ENCODE data around the gene MYO5C.

DNA sequence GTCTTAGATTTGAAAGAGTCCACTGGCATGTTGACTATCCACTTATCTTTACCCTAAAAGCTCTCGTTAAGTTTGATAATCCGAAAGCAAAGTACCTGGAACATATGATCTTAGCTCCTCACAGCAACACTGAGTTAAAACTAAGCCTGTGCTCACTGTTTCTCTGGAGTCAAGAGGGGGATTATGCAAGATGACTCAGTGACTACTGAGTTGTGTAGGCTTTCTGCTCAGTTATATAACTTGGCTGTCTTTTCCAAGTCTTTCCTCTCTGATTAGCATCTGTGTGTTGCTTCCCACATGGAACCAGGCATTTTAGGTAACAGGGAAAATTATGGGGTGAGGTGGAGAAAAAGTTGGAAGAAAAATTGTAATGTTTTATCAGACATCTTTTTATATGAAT, 31.2 kb upstream of the MYO5C start:
- TF ChIP-seq, protein P1, sequence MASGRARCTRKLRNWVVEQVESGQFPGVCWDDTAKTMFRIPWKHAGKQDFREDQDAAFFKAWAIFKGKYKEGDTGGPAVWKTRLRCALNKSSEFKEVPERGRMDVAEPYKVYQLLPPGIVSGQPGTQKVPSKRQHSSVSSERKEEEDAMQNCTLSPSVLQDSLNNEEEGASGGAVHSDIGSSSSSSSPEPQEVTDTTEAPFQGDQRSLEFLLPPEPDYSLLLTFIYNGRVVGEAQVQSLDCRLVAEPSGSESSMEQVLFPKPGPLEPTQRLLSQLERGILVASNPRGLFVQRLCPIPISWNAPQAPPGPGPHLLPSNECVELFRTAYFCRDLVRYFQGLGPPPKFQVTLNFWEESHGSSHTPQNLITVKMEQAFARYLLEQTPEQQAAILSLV (CRISPR knock-in tag; IDR thresholded peaks at IDR 0.05; ENCODE audit: borderline replicate concordance): no peak
- TF ChIP-seq, protein P2, sequence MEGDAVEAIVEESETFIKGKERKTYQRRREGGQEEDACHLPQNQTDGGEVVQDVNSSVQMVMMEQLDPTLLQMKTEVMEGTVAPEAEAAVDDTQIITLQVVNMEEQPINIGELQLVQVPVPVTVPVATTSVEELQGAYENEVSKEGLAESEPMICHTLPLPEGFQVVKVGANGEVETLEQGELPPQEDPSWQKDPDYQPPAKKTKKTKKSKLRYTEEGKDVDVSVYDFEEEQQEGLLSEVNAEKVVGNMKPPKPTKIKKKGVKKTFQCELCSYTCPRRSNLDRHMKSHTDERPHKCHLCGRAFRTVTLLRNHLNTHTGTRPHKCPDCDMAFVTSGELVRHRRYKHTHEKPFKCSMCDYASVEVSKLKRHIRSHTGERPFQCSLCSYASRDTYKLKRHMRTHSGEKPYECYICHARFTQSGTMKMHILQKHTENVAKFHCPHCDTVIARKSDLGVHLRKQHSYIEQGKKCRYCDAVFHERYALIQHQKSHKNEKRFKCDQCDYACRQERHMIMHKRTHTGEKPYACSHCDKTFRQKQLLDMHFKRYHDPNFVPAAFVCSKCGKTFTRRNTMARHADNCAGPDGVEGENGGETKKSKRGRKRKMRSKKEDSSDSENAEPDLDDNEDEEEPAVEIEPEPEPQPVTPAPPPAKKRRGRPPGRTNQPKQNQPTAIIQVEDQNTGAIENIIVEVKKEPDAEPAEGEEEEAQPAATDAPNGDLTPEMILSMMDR (CRISPR knock-in tag; IDR thresholded peaks at IDR 0.05): no peak
- TF ChIP-seq RELA (CRISPR knock-in tag; IDR thresholded peaks at IDR 0.05): no peak
